ENCODE results near the gene VAMP7. TPM values are rescaled to one million over a fixed set of nuclear protein-coding genes. Genes with fewer than 3 reads are reported as not detected.

VAMP7 gene
- total RNA-seq, 2 experiments from 2014 or later, result 30.5 to 30.7 TPM

GRCh38 chrX:155956649-155957048 lies 75.5 kb downstream of the VAMP7 start:
- Mint-ChIP-seq H3K9me3 (no peaks in the 10 kb centered on the region), H3K36me3 (ENCODE audit: low read depth) (no peaks in the 10 kb centered on the region), H3K27me3 (peaks cover under 1% of the 10 kb centered on the region), H3K4me1 (ENCODE audit: low read depth) (no peaks in the 10 kb centered on the region), H3K27ac (no peak overlapping the region), H3K4me3 (no peak overlapping the region)
- ChIA-PET CTCF (no interaction called here), POLR2A (no interaction called here)
- ATAC-seq, result no peak
- DNase-seq, result no peak
- intact Hi-C loops (cut with micrococcal nuclease), result no loop called here
- no peak for TF ChIP-seq CTCF (IDR thresholded peaks at IDR 0.05)

DNA sequence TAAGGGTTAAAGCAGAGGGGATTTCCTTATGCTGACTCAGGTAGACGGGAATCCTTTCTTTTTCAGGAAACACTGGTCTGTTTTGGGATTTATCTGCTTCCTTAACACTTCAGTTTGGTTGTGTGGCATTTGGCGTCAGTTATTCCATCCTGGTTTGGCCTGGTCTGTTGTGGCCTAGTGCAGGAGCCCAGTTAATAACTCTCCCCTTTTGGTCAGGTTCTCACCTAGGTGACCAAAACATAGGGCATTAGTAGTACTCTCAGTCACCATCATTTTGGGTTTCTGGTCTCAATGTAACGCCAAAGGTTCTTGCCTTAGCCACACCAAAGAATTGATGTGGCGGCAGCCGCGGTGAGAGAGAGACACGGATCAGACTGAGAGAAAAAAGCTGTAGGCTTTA lies 76.7 kb downstream of the VAMP7 start:
- ChIA-PET POLR2A (no interaction called here), CTCF (no interaction called here)
- no peaks in the 10 kb centered on the region for H3K36me3 Mint-ChIP-seq (ENCODE audit: low read depth)
- ATAC-seq (no peak), DNase-seq (no peak)
- H3K27ac Mint-ChIP-seq, result no peak overlapping the region
- intact Hi-C loops (cut with micrococcal nuclease), result no loop called here
- H3K9me3 Mint-ChIP-seq, result peaks cover 1% of the 10 kb centered on the region
- H3K4me1 Mint-ChIP-seq (ENCODE audit: low read depth), result no peaks in the 10 kb centered on the region
- no peak overlapping the region for H3K4me3 Mint-ChIP-seq
- H3K27me3 Mint-ChIP-seq, result peaks cover 4% of the 10 kb centered on the region
- TF ChIP-seq CTCF (IDR thresholded peaks at IDR 0.05), result no peak

GRCh38 chrX:155959018-155959587 lies 78.0 kb downstream of the VAMP7 start:
- Mint-ChIP-seq H3K27ac (no peak overlapping the region), H3K4me3 (no peak overlapping the region), H3K36me3 (ENCODE audit: low read depth) (no peaks in the 10 kb centered on the region), H3K27me3 (peaks cover 4% of the 10 kb centered on the region), H3K4me1 (ENCODE audit: low read depth) (no peaks in the 10 kb centered on the region), H3K9me3 (peaks cover 5% of the 10 kb centered on the region)
- no peak for TF ChIP-seq CTCF (IDR thresholded peaks at IDR 0.05)
- ATAC-seq, result no peak
- ChIA-PET CTCF (no interaction called here), POLR2A (no interaction called here)
- DNase-seq, result no peak
- intact Hi-C loops (cut with micrococcal nuclease), result no loop called here

DNA sequence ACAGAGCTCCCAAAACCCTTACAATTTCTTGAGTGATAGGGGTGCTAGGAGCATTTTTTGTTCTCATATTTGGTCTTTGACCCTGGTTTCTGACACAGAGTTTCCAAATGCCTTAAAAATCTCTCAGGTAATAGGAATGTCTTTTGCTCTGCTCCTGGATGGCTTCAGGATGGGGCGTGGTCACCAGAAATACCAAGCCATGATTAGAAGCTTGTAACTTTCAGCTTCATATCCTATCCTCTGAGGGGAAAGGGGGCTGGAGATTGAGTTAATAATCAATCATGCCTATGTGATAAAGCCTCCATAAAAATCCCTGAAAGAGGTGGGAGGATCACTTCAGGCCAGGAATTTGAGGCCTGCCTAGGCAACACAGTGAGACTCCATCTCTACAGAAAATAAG lies 81.8 kb downstream of the VAMP7 start:
- peaks cover 5% of the 10 kb centered on the region for H3K9me3 Mint-ChIP-seq
- H3K36me3 Mint-ChIP-seq (ENCODE audit: low read depth), result no peaks in the 10 kb centered on the region
- no peak for TF ChIP-seq CTCF (IDR thresholded peaks at IDR 0.05)
- intact Hi-C loops (cut with micrococcal nuclease), result no loop called here
- H3K27me3 Mint-ChIP-seq, result peaks cover 11% of the 10 kb centered on the region
- DNase-seq (no peak), ATAC-seq (no peak)
- CTCF ChIA-PET, result no interaction called here
- H3K4me3 Mint-ChIP-seq, result no peak overlapping the region
- POLR2A ChIA-PET, result no interaction called here
- H3K4me1 Mint-ChIP-seq (ENCODE audit: low read depth), result no peaks in the 10 kb centered on the region
- no peak overlapping the region for H3K27ac Mint-ChIP-seq

GRCh38 chrX:155966876-155967275 lies 85.7 kb downstream of the VAMP7 start:
- Mint-ChIP-seq H3K27me3 (peaks cover 20% of the 10 kb centered on the region), H3K27ac (no peak overlapping the region), H3K9me3 (peaks cover 22% of the 10 kb centered on the region), H3K36me3 (ENCODE audit: low read depth) (no peaks in the 10 kb centered on the region), H3K4me3 (no peak overlapping the region), H3K4me1 (ENCODE audit: low read depth) (peaks cover 7% of the 10 kb centered on the region)
- ATAC-seq (peak; percentile 91), DNase-seq (peak; percentile 65)
- ChIA-PET CTCF (no interaction called here), POLR2A (no interaction called here)
- intact Hi-C loops (cut with micrococcal nuclease), result no loop called here
- TF ChIP-seq CTCF (IDR thresholded peaks at IDR 0.05), result peak; percentile 83

Measured in activated CD8-positive, alpha-beta T cell treated with anti-CD3 and anti-CD28 coated beads for 36 hours (primary cell).